Tibial nerve (tissue), 4 donors: Measurements from ENCODE around the gene TNXB. TPM values are rescaled to one million over a fixed set of nuclear protein-coding genes. Genes with fewer than 3 reads are reported as not detected.
"Not testable (repeated sequence)": the region's sequence is repeated elsewhere in the genome, so short reads cannot be mapped to it uniquely, and the experiment has no call there.

Experiments used
- DNase-seq, 2 donors: peaks; one replicate each; pipeline ENCODE4 v3.0.0-alpha.2; 2019; ENCODE audit warnings: low spot score in 2 of 2
- H3K27ac ChIP-seq, 4 donors: fragments of 200-600 bp; sonication (generic) in 3 of 4; one replicate each; pipeline ENCODE4 v1.5.1; 2017 to 2019; ENCODE audit warnings: mild to moderate bottlenecking in 1 of 4
- H3K27me3 ChIP-seq, 2 donors: fragments of 200-600 bp; sonication (generic) in 1 of 2; one replicate each; pipeline versions ENCODE4 v1.5.1 to v1.6.0; 2017 to 2019
- H3K36me3 ChIP-seq, 3 donors: fragments of 200-600 bp; sonication (generic); one replicate each; pipeline ENCODE4 v1.5.1; 2018 to 2019
- H3K4me1 ChIP-seq, 4 donors: fragments of 200-600 bp; sonication (generic) in 3 of 4; one replicate each; pipeline ENCODE4 v1.5.1; 2017 to 2019
- H3K4me3 ChIP-seq, 4 donors: fragments of 200-600 bp; sonication (generic) in 3 of 4; one replicate each; pipeline ENCODE4 v1.5.1; 2017 to 2019; ENCODE audit warnings: mild to moderate bottlenecking in 1 of 4, moderate library complexity in 1 of 4
- H3K9me3 ChIP-seq, 4 donors: fragments of 200-600 bp; sonication (generic) in 3 of 4; one replicate each; pipeline ENCODE4 v1.5.1; 2017 to 2019
- EP300 ChIP-seq, 2 donors: sonication (generic); formaldehyde crosslinking; IDR thresholded peaks; one replicate each; pipeline ENCODE4 v1.6.1; 2017; ENCODE audit warnings: antibody characterized with exemption in 2 of 2, mild to moderate bottlenecking in 1 of 2
- POLR2A ChIP-seq, 2 donors: fragments of 450-650 bp; IDR thresholded peaks; one replicate each; pipeline ENCODE4 v1.6.1; 2017; ENCODE audit warnings: antibody characterized with exemption in 2 of 2, mild to moderate bottlenecking in 2 of 2, moderate library complexity in 2 of 2
- WGBS, 2 donors: methylation state at CpG; one replicate each; pipeline ENCODE4 v1.1.5; 2018; 5-methylcytosine and 5-hydroxymethylcytosine counted together
- total RNA-seq, 4 donors: library from RNA; depleted of rRNA; stranded (reverse); fragments of >200 nt; gene quantifications; one replicate each; pipeline ENCODE4 v1.1.0, GENCODE V29; 2016
- TF ChIP-seq, protein P1 (sequence below), 5 experiments: fragments of 200-600 bp in 3 of 5; fragments of 450-650 bp in 2 of 5; sonication (generic) in 3 of 5; IDR thresholded peaks; one replicate each; pipeline ENCODE4 v1.5.1; 2016 to 2019; ENCODE audit warnings: antibody characterized with exemption in 5 of 5, mild to moderate bottlenecking in 3 of 5, moderate library complexity in 2 of 5

TNXB gene
- total RNA-seq, 4 donors from 2014 or later, result 231 to 547 (median 297) TPM

DNA sequence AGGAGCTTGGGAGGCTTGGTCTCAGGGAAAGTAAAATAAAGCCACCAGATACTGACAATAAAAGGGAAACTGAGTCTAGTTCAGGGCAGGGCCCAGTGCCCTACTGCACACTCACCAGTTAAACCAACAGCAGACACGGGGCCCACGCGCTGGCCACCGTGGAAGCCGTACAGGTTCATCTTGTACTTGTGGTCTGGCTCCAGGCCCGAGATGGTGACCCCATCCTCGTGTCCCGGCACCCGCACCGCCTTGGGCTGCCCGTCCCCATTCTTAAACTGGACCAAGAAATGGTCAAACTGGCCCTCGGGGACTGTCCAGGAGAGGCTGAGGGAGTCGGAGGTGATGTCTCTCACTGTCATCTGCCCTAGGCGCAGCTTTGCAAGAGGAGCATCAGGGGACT lies 44.4 kb downstream of the TNXB start:
- peak overlapping the region in 1 of 4 donors; percentile 9 for H3K27ac ChIP-seq
- H3K9me3 ChIP-seq, result no peaks in the 10 kb centered on the region
- peaks cover 0 to 78% (median 0%) of the 10 kb centered on the region in 3 donors for H3K36me3 ChIP-seq
- H3K4me1 ChIP-seq, result peaks cover 0 to 19% (median 2%) of the 10 kb centered on the region in 4 donors
- no peak for DNase-seq
- TF ChIP-seq POLR2A (IDR thresholded peaks at IDR 0.05), result no peak
- TF ChIP-seq EP300 (IDR thresholded peaks at IDR 0.05), result no peak
- no peaks in the 10 kb centered on the region for H3K27me3 ChIP-seq
- WGBS, 2 donors, result 90 to 95% methylated on average over 14 of the region's 14 CpGs
- H3K4me3 ChIP-seq, result no peak overlapping the region

DNA sequence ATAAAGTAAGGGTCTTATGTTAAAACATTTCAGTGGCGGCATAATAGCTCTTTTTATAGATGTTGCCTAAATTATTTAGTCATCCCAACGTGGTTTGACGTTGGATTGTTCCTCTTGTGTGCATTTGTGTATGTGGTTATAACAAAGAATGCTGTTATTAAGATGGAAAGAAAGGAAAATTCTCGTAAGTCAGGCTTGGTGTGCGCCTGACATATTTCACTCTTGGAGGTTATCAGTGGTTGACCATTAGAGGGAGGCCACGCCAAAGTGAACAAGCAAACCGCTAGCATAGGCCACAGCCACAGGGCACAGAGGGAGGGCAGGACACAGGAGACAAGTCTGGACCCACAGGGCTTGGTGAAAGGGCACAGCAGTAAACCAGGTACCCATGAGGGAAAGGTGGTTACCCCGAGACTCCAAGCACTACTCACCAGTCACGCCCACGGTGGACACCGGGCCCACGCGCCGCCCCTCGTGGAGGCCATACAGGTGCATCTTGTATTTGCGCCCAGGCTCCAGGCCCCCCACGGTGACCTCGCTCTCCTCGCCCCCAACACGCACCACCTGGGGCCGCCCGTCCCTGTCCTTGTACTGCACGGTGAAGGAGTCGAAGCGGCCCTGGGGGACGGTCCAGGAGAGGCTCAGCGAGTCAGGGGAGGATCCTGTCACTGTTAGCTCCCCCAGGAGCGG lies 48.0 kb downstream of the TNXB start:
- 79 to 85% methylated on average over 26 to 28 of the region's 28 CpGs for WGBS, 2 donors
- no peaks in the 10 kb centered on the region for H3K27me3 ChIP-seq
- H3K4me3 ChIP-seq, result no peak overlapping the region
- peak overlapping the region in 2 of 4 donors; percentile 18 to 49 for H3K27ac ChIP-seq
- no peak for DNase-seq
- no peaks in the 10 kb centered on the region for H3K9me3 ChIP-seq
- H3K36me3 ChIP-seq, result peaks cover 0 to 68% (median 0%) of the 10 kb centered on the region in 3 donors
- TF ChIP-seq, protein P1, sequence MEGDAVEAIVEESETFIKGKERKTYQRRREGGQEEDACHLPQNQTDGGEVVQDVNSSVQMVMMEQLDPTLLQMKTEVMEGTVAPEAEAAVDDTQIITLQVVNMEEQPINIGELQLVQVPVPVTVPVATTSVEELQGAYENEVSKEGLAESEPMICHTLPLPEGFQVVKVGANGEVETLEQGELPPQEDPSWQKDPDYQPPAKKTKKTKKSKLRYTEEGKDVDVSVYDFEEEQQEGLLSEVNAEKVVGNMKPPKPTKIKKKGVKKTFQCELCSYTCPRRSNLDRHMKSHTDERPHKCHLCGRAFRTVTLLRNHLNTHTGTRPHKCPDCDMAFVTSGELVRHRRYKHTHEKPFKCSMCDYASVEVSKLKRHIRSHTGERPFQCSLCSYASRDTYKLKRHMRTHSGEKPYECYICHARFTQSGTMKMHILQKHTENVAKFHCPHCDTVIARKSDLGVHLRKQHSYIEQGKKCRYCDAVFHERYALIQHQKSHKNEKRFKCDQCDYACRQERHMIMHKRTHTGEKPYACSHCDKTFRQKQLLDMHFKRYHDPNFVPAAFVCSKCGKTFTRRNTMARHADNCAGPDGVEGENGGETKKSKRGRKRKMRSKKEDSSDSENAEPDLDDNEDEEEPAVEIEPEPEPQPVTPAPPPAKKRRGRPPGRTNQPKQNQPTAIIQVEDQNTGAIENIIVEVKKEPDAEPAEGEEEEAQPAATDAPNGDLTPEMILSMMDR (IDR thresholded peaks at IDR 0.05), result no peak
- TF ChIP-seq EP300 (IDR thresholded peaks at IDR 0.05) (no peak), POLR2A (IDR thresholded peaks at IDR 0.05) (no peak)
- peaks cover 0 to 44% (median 11%) of the 10 kb centered on the region in 4 donors for H3K4me1 ChIP-seq

DNA sequence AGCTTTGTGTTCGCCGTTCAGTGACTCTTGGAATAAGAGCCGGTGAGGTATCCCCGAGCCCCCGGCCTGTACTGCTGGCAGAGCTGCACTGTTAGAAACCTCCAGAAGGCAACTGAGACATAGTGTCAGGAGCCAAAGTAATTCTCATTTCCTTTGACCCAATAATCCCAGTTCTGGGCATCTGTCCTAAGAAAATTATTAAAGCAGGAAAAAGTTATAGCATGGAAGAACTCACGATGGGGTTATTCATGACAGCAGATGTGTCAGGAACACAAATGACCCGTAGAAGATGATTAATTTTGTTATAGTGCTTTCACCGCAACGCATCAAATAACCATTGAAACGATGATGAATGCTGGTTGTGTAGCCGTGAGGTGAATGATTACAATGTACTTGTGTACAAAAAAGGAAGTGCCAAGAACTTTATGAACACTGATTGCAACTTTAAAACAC lies 50.6 kb downstream of the TNXB start:
- no peaks in the 10 kb centered on the region for H3K9me3 ChIP-seq

DNA sequence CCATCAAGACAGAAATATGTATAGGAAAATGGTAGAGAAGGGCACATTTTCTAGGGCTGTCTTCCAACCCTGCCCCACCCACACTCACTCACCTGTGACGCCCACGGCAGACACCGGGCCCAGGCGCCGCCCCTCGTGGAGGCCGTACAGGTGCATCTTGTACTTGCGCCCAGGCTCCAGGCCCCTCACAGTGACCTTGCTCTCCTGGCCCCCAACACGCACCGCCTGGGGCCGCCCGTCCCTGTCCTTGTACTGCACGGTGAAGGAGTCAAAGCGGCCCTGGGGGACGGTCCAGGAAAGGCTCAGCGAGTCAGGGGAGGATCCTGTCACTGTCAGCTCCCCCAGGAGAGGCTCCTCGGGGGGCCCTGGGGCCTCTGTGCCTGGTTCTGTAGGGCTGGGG lies 51.2 kb downstream of the TNXB start:
- Histone ChIP-seq H3K4me3 (no peak overlapping the region), H3K4me1 (peaks cover 0 to 36% (median 11%) of the 10 kb centered on the region in 4 donors), H3K27me3 (no peaks in the 10 kb centered on the region), H3K9me3 (no peaks in the 10 kb centered on the region), H3K27ac (peak overlapping the region; percentile 2 to 74 (median 52)), H3K36me3 (peaks cover 0 to 75% (median 0%) of the 10 kb centered on the region in 3 donors)
- TF ChIP-seq EP300 (IDR thresholded peaks at IDR 0.05) (no peak), POLR2A (IDR thresholded peaks at IDR 0.05) (no peak)
- TF ChIP-seq, protein P1 (IDR thresholded peaks at IDR 0.05), result no peak
- no peak for DNase-seq
- 79 to 87% methylated on average over 17 of the region's 17 CpGs for WGBS, 2 donors

More for the DNA sequence above, 50.6 kb downstream of the TNXB start:
- Histone ChIP-seq H3K27ac (peak overlapping the region; percentile 2 to 74 (median 52)), H3K4me1 (peaks cover 0 to 37% (median 11%) of the 10 kb centered on the region in 4 donors), H3K36me3 (peaks cover 0 to 73% (median 0%) of the 10 kb centered on the region in 3 donors), H3K27me3 (no peaks in the 10 kb centered on the region), H3K4me3 (no peak overlapping the region)
- 28% methylated on average over 11 of the region's 11 CpGs for WGBS, 2 donors
- TF ChIP-seq EP300 (IDR thresholded peaks at IDR 0.05) (peak in 1 of 2 donors; percentile 36), POLR2A (IDR thresholded peaks at IDR 0.05) (no peak)
- DNase-seq, result no peak

DNA sequence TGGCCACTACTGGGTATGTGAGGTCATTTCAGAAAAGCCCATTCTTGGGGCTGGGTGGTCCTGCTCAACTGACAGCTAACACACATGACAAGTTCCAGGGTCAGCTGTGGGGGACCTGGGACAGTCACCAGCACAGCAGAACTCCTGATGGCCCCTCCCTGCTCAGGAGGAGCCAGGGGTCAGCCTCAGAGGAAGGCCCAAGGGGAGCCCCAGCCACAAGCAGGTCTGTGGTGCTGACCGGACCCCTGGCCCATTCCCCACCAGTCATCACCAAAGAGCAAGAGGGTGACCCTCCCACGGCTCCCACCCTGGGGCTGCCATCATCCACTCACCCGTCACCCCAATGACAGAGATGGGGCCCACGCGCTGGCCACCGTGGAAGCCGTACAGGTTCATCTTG lies 52.9 kb downstream of the TNXB start:
- no peak overlapping the region for H3K4me3 ChIP-seq
- DNase-seq, result no peak
- H3K27ac ChIP-seq, result peak overlapping the region in 1 of 4 donors; percentile 36
- peaks cover 0 to 71% (median 0%) of the 10 kb centered on the region in 3 donors for H3K36me3 ChIP-seq
- TF ChIP-seq EP300 (IDR thresholded peaks at IDR 0.05), result no peak
- TF ChIP-seq POLR2A (IDR thresholded peaks at IDR 0.05), result no peak
- TF ChIP-seq, protein P1 (IDR thresholded peaks at IDR 0.05), result no peak
- H3K4me1 ChIP-seq, result peaks cover 0 to 36% (median 11%) of the 10 kb centered on the region in 4 donors
- WGBS, 2 donors, result 92 to 100% methylated on average over 2 to 7 of the region's 7 CpGs
- no peaks in the 10 kb centered on the region for H3K27me3 ChIP-seq
- H3K9me3 ChIP-seq, result no peaks in the 10 kb centered on the region

DNA sequence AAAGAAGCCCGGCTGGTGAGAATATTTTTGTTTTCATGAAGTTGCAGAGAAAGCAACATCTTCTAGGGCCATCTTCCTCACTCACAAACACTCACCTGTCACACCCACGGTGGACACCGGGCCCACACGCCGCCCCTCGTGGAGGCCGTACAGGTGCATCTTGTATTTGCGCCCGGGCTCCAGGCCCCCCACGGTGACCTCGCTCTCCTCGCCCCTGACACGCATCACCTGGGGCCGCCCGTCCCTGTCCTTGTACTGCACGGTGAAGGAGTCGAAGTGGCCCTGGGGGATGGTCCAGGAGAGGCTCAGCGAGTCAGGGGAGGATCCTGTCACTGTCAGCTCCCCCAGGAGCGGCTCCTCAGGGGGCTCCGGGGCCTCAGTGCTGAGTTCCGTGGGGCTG lies 53.4 kb downstream of the TNXB start:
- not testable (repeated sequence) for H3K27me3 ChIP-seq, DNase-seq, H3K9me3 ChIP-seq, H3K4me3 ChIP-seq, H3K27ac ChIP-seq
- 91 to 93% methylated on average over 20 to 21 of the region's 21 CpGs for WGBS, 2 donors
- Histone ChIP-seq H3K4me1 (peaks cover 0 to 32% (median 11%) of the 10 kb centered on the region in 4 donors), H3K36me3 (peaks cover 0 to 66% (median 0%) of the 10 kb centered on the region in 3 donors)

DNA sequence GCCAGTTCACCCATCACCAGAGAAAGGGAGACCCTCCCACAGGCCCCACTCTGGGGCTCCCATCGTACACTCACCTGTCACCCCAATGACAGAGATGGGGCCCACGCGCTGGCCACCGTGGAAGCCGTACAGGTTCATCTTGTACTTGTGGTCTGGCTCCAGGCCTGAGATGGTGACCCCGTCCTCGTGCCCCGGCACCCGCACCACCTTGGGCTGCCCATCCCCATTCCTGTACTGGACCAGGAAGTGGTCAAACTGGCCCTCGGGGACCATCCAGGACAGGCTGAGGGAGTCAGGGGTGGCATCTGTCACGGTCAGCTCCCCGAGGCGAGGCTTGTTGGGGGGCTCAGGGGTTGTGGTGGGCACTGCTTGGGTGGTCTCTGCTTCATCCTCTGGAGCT lies 55.8 kb downstream of the TNXB start:
- H3K4me3 ChIP-seq, DNase-seq, H3K27me3 ChIP-seq, H3K9me3 ChIP-seq: not testable (repeated sequence)
- peak overlapping the region in 2 of 4 donors; percentile 33 to 64 for H3K27ac ChIP-seq
- H3K36me3 ChIP-seq, result peaks cover 0 to 58% (median 0%) of the 10 kb centered on the region in 3 donors
- peaks cover 0 to 31% (median 8%) of the 10 kb centered on the region in 4 donors for H3K4me1 ChIP-seq
- WGBS, 2 donors, result 84 to 96% methylated on average over 13 of the region's 13 CpGs

DNA sequence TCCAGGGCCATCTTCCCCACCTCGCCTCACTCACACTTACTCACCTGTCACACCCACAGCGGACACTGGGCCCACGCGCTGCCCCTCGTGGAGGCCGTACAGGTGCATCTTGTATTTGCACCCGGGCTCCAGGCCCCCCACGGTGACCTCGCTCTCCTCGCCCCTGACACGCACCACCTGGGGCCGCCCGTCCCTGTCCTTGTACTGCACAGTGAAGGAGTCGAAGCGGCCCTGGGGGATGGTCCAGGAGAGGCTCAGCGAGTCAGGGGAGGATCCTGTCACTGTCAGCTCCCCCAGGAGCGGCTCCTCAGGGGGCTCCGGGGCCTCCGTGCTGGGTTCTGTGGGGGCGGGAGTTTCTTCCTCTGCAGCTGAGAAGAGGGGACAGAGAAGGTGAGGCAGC lies 56.5 kb downstream of the TNXB start:
- Histone ChIP-seq H3K36me3 (peaks cover 0 to 51% (median 0%) of the 10 kb centered on the region in 3 donors), H3K27ac (peak overlapping the region in 2 of 4 donors; percentile 33 to 64), H3K4me1 (peaks cover 0 to 31% (median 12%) of the 10 kb centered on the region in 4 donors)
- not testable (repeated sequence) for H3K9me3 ChIP-seq, H3K4me3 ChIP-seq, H3K27me3 ChIP-seq, DNase-seq
- 76 to 81% methylated on average over 11 to 20 of the region's 20 CpGs for WGBS, 2 donors
